NOMO-1 (cell line): Measurements from ENCODE around the gene LPO.

Experiments
- DNase-seq, 2 experiments: peaks; one replicate each; lab custom pipeline; 2025; ENCODE audit not compliant: unreplicated experiment in 2 of 2; lab: John Stamatoyannopoulos, UW

LPO gene

GRCh38 chr17:58228679-58229078, 9.7 kb upstream of the LPO start:
- DNase-seq = no peak

GRCh38 chr17:58229384-58229783, 9.0 kb upstream of the LPO start:
- no peak for DNase-seq

- no peak for DNase-seq
Measured at GRCh38 chr17:58229881-58230280, 8.5 kb upstream of the LPO start.

- no peak for DNase-seq
Measured at GRCh38 chr17:58231641-58232040, 6.7 kb upstream of the LPO start.

DNA sequence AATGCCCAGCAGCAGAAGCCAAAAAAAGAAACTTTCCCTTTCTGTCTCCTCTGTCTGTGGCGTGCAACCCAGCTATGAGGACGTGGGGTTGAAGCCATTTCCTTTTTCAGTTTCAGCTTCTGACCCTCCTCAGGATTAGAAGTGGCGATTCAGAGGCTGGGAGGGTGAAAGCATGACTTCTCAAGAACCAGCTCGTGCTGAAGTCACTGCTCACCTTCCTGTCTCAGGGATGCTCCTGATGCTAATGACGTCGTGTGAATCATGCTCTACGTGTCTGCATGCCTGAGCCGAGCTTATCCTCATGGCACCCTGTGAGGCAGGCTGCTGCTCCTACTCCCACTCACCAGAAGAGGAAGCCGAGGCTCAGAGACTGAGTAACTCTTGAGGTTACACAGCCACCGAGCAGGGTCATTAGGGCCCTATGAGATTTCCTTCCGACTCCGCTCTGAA, 5.7 kb upstream of the LPO start:
- peak; percentile 79 to 85 for DNase-seq

GRCh38 chr17:58233543-58233942, 4.8 kb upstream of the LPO start:
- DNase-seq = peak; percentile 61 to 86

GRCh38 chr17:58234512-58234911, 3.9 kb upstream of the LPO start:
- DNase-seq = no peak

DNA sequence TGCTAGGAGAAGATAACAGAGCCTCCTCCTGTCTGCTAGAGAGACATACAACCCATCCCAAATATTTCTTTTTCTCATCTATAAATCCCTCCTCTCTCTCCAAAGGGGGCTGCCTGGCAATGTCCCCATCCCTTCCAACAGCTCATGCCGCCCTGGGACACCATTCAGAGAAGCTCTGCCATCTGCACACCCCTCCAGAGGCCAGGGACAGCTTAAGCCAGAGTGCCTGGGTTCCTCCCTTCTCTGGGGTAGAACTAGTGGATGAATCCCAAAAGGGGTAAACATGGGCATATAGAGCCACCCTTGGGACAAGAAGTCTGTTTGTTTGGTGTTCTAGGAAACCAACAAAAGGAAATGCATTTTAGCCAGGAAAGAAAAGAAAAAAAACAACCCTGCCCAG, 2.6 kb upstream of the LPO start:
- DNase-seq = no peak

- DNase-seq = no peak
Measured at GRCh38 chr17:58236394-58236793, 2.0 kb upstream of the LPO start.

GRCh38 chr17:58239987-58240386, 1.6 kb downstream of the LPO start:
- no peak for DNase-seq

DNA sequence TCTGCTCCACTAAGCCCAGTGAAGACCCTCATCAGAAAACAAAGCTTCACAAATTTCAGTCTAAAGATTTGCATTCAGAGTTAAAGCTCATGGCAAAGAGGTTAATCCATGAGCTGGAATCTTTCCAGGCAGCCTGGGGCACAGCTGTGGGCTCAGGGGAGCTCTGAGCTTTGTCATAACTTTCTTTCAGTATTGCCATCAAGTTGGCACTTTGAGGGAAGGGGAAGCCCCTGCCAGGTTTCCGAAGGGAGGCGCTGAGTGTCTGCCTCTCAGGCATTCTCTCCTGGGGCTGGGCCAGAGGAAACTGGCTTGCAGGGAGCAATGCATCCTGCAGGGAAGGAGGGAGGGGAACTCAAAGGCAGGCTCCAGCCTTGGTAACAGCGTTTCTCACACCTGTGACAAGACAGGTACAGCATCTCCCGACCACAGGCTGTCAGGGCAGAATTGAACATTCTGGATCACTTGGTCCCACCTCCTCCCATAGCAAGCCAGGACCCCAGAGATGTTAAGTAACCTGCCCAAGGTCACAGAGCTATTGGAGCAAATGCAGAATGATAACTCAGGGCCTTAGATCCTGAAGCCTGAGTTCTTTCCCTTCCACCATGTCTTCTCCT, 3.9 kb downstream of the LPO start:
- no peak for DNase-seq

DNA sequence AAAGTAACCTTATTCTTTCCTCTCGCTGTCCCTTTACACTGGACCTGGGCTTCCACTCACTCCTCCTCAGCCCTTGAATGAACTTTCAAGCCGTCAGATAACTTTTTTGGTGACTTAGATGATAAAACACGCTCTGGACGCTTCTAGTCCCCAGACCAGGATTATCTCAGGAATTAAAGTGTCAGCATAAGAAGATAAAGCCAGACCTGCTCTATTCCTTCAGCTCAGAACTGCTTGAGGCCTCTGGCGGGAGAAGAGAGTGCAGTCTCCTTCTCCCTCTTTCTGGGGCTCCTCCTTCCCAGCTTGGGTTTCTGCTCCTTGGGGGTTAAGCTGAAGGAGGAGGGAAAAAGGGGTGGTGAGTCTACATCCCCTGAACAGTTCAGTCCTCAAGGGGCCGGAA, 6.6 kb downstream of the LPO start:
- no peak for DNase-seq

DNA sequence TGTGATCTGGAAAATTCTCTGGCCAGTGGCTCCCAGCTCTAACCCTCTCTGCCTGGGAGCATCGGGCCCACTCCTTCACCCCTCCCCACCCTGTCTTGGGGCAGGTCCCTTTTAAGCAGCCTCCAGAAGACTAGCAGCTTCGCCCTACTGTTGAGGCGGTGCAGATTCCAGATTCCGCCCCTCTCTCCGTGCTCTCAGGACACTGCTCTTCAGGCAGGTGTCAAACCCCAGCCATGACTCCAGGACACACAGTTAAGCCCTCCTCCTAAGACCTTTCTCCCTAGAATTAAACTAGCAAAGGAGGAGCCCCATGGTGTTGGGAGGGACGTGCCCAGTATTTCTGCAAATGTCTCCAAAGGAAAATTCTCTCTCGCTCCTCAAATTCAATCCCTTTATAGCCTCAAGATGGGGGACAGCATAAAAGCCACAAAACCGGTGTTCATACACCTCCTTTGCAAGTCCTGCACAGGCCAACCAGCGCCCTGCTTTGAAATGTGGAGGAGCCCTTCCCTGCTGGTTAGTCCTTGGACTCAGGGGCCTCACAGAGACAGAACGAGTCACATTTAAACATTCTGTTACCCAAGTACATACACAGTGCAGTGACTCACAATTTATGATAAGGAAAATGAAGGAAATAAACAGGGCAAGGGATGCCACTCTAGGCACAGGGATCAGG, 7.2 kb downstream of the LPO start:
- DNase-seq = no peak

DNA sequence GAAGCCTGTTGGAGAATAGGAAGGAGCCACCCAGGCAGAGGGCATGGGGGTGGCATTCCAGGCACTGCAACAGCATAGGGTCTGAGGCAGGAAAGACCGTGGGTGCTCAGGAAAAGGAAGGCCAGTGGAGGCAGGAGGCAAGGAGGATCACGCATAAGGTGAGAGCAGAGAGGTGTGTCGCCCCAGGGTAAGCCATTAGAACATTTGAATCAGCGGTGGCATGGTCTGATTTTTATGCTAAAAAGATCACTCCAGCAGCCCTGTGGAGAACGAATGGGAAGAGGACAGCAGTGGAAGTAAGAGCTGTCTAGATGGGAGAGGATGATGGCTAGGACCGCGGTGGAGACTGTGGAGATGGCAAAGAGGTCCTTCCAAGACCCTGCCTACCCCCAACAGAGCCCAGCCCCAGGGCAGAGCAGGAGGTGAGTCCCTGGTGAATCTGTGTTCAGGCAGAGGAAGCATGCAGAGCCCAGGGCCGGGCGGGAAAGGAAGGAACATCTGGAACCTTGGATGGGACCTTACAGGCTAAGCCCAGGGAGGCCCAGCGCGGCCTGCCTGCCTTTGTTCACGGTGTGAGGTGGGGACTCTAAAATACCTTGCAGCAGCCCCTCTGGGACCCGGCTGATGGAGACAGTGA, 7.8 kb downstream of the LPO start:
- DNase-seq = no peak

DNA sequence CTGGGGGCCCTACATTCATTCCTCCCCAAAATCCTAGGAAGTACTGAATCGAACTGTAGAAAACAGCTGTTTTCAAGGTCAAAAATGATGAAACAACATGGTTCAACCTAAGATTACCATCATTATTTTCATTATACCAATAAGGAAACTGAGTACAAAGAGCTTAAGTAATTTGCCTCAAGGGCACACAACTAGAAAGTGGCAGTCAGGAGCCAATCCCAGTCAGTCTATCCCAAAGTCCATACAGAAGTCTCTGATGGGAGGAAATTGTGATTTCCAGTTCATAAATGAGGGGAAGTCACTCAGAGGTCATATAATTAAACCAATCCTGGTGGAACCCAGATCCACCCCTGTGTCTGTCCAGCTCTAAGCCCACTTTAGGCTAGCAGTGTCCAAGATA, 8.4 kb downstream of the LPO start:
- DNase-seq = no peak

GRCh38 chr17:58247511-58248363, 9.4 kb downstream of the LPO start:
- peak; percentile 38 to 45 for DNase-seq

- DNase-seq = no peak
Measured at GRCh38 chr17:58248955-58249269, 10.5 kb downstream of the LPO start.

DNA sequence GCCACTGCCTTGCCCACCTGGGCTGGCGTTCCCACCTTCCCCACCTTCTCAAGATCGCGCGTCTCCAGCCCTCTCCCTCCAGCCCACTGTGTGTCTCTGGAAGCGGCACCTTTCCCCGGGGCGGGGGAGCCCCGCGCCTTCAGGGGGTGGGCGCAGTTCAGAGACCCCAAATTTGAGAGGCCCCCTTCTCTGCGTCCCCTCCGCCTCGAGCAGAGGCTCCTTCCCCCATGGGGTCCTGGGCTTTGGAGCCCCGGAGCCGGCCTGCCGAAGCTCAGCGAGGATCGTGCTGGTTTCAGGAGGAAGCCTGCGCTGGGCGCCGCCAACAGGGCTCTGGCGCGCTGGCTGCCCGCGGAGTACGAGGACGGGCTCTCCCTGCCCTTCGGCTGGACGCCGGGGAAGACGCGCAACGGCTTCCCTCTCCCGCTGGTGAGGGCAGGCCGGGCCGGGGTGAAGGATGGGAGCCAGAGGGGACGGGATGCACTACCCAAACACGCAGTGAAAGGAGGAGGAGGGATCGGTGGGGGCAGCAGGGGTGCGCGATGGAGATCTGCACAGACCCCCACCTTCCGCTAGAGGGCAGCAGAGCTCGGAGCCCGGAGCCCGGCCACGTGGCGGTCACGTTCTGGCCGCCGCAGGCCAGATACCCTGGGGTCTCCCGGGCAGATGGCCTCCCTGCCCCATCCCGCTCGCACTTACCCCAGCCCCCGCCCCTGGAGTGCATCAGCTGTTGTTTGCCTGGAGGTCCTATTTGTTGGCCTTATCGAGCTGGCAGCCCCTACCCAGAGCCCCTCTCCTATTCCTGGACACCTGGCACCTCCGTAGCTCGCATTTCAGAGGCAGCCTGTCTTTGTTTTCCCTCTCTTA, 11.1 kb downstream of the LPO start:
- peak; percentile 62 to 68 for DNase-seq

DNA sequence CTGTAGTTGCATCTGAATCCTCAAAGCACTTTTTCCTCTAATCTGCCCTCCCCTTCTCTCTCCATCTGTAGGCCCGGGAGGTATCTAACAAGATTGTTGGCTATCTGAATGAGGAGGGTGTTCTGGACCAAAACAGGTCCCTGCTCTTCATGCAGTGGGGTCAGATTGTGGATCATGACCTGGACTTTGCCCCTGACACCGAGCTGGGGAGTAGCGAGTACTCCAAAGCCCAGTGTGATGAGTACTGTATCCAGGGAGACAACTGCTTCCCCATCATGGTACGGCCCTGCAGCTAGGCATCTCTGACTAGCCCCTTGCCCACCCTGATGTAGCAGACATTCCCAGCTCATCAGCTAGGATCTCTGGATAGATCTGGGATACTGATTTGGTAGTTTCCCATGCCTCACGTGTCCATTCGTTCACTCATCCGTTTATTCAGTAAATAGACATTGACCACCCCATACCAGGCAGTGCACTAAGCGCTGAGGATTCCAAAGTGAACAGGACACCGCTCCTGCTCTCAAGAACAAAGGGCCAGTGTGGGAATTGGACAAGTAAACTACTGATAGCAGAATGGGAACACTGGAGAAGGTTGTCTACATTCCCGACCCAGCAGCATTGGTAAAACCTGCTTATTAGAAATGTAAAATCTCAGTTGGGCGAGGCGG, 12.1 kb downstream of the LPO start:
- DNase-seq = no peak

DNA sequence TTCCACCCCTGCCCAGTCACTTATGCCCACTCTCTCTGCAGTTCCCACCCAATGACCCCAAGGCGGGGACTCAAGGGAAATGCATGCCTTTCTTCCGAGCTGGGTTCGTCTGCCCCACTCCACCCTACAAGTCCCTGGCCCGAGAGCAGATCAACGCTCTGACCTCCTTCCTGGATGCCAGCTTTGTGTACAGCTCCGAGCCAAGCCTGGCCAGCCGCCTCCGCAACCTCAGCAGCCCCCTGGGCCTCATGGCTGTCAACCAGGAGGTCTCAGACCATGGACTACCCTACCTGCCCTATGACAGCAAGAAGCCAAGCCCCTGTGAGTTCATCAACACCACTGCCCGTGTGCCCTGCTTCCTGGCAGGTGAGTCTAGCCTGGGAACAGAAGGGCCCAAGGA, 13.8 kb downstream of the LPO start:
- no peak for DNase-seq
